GM18502 (cell line): Measurements from ENCODE around the gene METTL21A.
"Not testable (repeated sequence)": the region's sequence is repeated elsewhere in the genome, so short reads cannot be mapped to it uniquely, and the experiment has no call there.

Experiments used
- ATAC-seq: cut with Tn5 transposase; IDR thresholded peaks from one replicate; pipeline ENCODE4 v1.9.1; 2021; ENCODE audit warnings: mild to moderate bottlenecking; ENCODE audit not compliant: unreplicated experiment, poor library complexity

METTL21A gene

GRCh38 chr2:207625014-207625907, at the start of gene METTL21A:
TSS of gene METTL21A (minus strand) at chr2:207625394. CDS start at chr2:207624375, 1,019 bp downstream.
- ATAC-seq, result peak; percentile 66

- no peak for ATAC-seq
These were observed 49.6 kb upstream of the METTL21A start for GRCh38 chr2:207674826-207675225.

GRCh38 chr2:207674266-207674774, 49.1 kb upstream of the METTL21A start:
- no peak for ATAC-seq

GRCh38 chr2:207673431-207673830, 48.2 kb upstream of the METTL21A start:
- no peak for ATAC-seq

- ATAC-seq, result no peak
These were observed 45.7 kb upstream of the METTL21A start for GRCh38 chr2:207670887-207671286.

- no peak for ATAC-seq
These were observed 38.8 kb upstream of the METTL21A start for GRCh38 chr2:207663870-207664545.

GRCh38 chr2:207662203-207662602, 37.0 kb upstream of the METTL21A start:
- ATAC-seq, result peak; percentile 95

- ATAC-seq, result no peak
These were observed 35.8 kb upstream of the METTL21A start for GRCh38 chr2:207660994-207661393.

- no peak for ATAC-seq
These were observed 33.0 kb upstream of the METTL21A start for GRCh38 chr2:207658156-207658555.

- ATAC-seq, result no peak
These were observed 29.8 kb upstream of the METTL21A start for GRCh38 chr2:207655000-207655399.

GRCh38 chr2:207646582-207646981, 21.4 kb upstream of the METTL21A start:
- ATAC-seq, result not testable (repeated sequence)

GRCh38 chr2:207643892-207644291, 18.7 kb upstream of the METTL21A start:
- no peak for ATAC-seq

GRCh38 chr2:207640661-207641060, 15.5 kb upstream of the METTL21A start:
- no peak for ATAC-seq

- no peak for ATAC-seq
These were observed 15.0 kb upstream of the METTL21A start for GRCh38 chr2:207640160-207640559.

GRCh38 chr2:207639288-207639687, 14.1 kb upstream of the METTL21A start:
- not testable (repeated sequence) for ATAC-seq

- no peak for ATAC-seq
These were observed 10.4 kb upstream of the METTL21A start for GRCh38 chr2:207635468-207636200.

- ATAC-seq, result no peak
These were observed 8.5 kb upstream of the METTL21A start for GRCh38 chr2:207633686-207634085.

GRCh38 chr2:207632575-207633493, 7.6 kb upstream of the METTL21A start:
- peak; percentile 56 for ATAC-seq

- ATAC-seq, result no peak
These were observed 5.3 kb upstream of the METTL21A start for GRCh38 chr2:207630491-207630890.

GRCh38 chr2:207629553-207629952, 4.4 kb upstream of the METTL21A start:
- no peak for ATAC-seq
